ENCODE results near the gene XYLT2. TPM values are rescaled to one million over a fixed set of nuclear protein-coding genes. Genes with fewer than 3 reads are reported as not detected.

The XYLT2 gene
- total and polyA plus RNA-seq, 2 of the 8 experiments (the other 6 are each of a cell fraction or from before 2014, with no cell fraction given) = 28.0 to 29.9 TPM

DNA sequence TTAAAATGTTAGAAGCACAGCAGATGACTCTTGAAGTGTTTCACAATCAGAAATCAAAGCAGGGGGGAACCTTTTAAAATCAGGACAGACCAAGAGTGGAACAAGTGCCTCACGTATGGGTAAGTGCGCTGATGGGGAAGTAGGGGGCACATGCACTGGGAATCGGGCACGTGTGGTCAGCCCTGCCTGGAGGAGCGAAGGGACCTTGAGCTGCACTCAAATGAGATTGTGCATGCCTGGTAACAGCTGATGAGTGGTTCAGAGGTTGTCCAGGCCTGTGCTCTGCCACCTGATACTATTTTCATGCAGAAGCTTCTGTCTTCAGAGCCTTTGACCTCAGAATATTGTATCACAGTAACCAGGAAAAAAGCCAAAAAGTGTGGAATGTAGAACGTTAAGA, 13.7 kb upstream of the XYLT2 start:
- no peak overlapping the region for H2BK120ac ChIP-seq (replicated peaks; ENCODE audit: low read depth, low read length)
- no peaks in the 10 kb centered on the region for H3K36me3 ChIP-seq (ENCODE audit: control insufficient read depth in 2 of 4, insufficient read depth in 4 of 4, low read length in 3 of 4)
- H2BK20ac ChIP-seq (ENCODE audit: low read length) = 0 out of 2 replicates have a peak overlapping the region, but pooled peaks have one; percentile 23
- no peak overlapping the region for H4K5ac ChIP-seq (ENCODE audit: insufficient read length, low read depth, low read length)
- H3K9ac ChIP-seq (replicated peaks in 1 of 4; ENCODE audit: extremely low read depth in 1 of 4, low read depth in 3 of 4, low read length in 3 of 4) = no peak overlapping the region
- no peak overlapping the region for H3K56ac ChIP-seq (replicated peaks; ENCODE audit: insufficient read length, low read depth, low read length)
- no peak overlapping the region for H2BK15ac ChIP-seq (ENCODE audit: low read length)
- H2AFZ ChIP-seq (ENCODE audit: low read length) = no peak overlapping the region
- H4K8ac ChIP-seq (ENCODE audit: extremely low read depth, insufficient read depth, low read length) = no peak overlapping the region
- no peak overlapping the region for H2BK5ac ChIP-seq (ENCODE audit: low read depth, low read length)
- H2AK5ac ChIP-seq (ENCODE audit: low read depth, low read length) = no peak overlapping the region
- no peak overlapping the region for H3K4ac ChIP-seq (replicated peaks; ENCODE audit: insufficient read length, low read depth, low read length)
- 83% methylated on average over 6 of the region's 6 CpGs; no CpG with 5 or more reads in 1 of the 2 experiments for WGBS, 2 experiments (ENCODE audit: extremely low coverage in 1 of 2, insufficient coverage in 1 of 2, insufficient read length in 1 of 2, insufficient replicate concordance in 2 of 2, low coverage in 1 of 2, low lambda C conversion rate in 2 of 2, missing lambda C conversion rate in 1 of 2)
- no peak overlapping the region for H2BK12ac ChIP-seq (ENCODE audit: low read depth, low read length)
- no peaks in the 10 kb centered on the region for H3K23me2 ChIP-seq (ENCODE audit: low read depth, low read length)
- H3K27ac ChIP-seq (ENCODE audit: low read depth, low read length) = no peak overlapping the region
- DNase-seq (ENCODE audit: low read depth in 1 of 2, low spot score in 2 of 2) (no peak), FAIRE-seq (no peak)
- H3K23ac ChIP-seq (ENCODE audit: insufficient read length) = no peak overlapping the region
- H3K18ac ChIP-seq (ENCODE audit: extremely low read depth, low read length) = no peak overlapping the region
- no peak overlapping the region for H3K4me2 ChIP-seq (ENCODE audit: insufficient read depth in 1 of 2, low read depth in 2 of 2, low read length in 2 of 2)
- no peaks in the 10 kb centered on the region for H3K79me1 ChIP-seq (ENCODE audit: low read depth, low read length)
- H3K79me2 ChIP-seq (ENCODE audit: control insufficient read depth in 1 of 2, insufficient read depth in 2 of 2, low read length in 2 of 2) = no peaks in the 10 kb centered on the region
- no peaks in the 10 kb centered on the region for H3K27me3 ChIP-seq (replicated peaks in 1 of 4; ENCODE audit: control insufficient read depth in 3 of 4, extremely low read depth in 1 of 4, insufficient read depth in 3 of 4, low read length in 3 of 4)
- POLR2A ChIA-PET (ENCODE audit: partially characterized antibody) = no interaction called here
- no peaks in the 10 kb centered on the region for H4K20me1 ChIP-seq (replicated peaks in 1 of 2; ENCODE audit: control insufficient read depth in 1 of 2, insufficient read depth in 2 of 2, low read length in 2 of 2)
- H4K91ac ChIP-seq (replicated peaks; ENCODE audit: insufficient read length, low read length) = no peak overlapping the region
- no peak overlapping the region for H3K14ac ChIP-seq (ENCODE audit: insufficient read length)
- CTCF ChIA-PET (ENCODE audit: partially characterized antibody) = interaction anchor here (0.7 to 5.4 kb wide), 7 partner anchors 9 to 163 kb away, joined by 3 to 27 read pairs (median 6); partner anchors contain the start of gene COL1A1
- peaks cover 0 to 2% (median 0%) of the 10 kb centered on the region in 4 experiments; a peak in 1 of 7 replicates for H3K4me1 ChIP-seq (replicated peaks in 1 of 4; ENCODE audit: control insufficient read depth in 3 of 4, insufficient read depth in 4 of 4, low read length in 3 of 4)
- H3K4me3 ChIP-seq (ENCODE audit: extremely low read depth in 1 of 4, insufficient read depth in 2 of 4, low read depth in 3 of 4, low read length in 4 of 4) = no peak overlapping the region
- H3K9me3 ChIP-seq (ENCODE audit: insufficient read depth in 2 of 2, low read depth in 1 of 2, low read length in 1 of 2) = no peaks in the 10 kb centered on the region
- TF ChIP-seq, protein P1, sequence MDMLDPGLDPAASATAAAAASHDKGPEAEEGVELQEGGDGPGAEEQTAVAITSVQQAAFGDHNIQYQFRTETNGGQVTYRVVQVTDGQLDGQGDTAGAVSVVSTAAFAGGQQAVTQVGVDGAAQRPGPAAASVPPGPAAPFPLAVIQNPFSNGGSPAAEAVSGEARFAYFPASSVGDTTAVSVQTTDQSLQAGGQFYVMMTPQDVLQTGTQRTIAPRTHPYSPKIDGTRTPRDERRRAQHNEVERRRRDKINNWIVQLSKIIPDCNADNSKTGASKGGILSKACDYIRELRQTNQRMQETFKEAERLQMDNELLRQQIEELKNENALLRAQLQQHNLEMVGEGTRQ (IDR thresholded peaks at IDR 0.05; ENCODE audit: low read length) = no peak
- TF ChIP-seq SUZ12 (IDR thresholded peaks at IDR 0.05; ENCODE audit: low read length) = no peak
- TF ChIP-seq GTF2F1 (IDR thresholded peaks at IDR 0.05; ENCODE audit: borderline replicate concordance, low read depth, low read length) = no peak
- no peak for TF ChIP-seq BCL11A (IDR thresholded peaks at IDR 0.05; ENCODE audit: low read depth in 2 of 2, low read length in 2 of 2)
- no peak for TF ChIP-seq EP300 (IDR thresholded peaks at IDR 0.05; ENCODE audit: borderline replicate concordance in 1 of 2, low read depth in 2 of 2, low read length in 2 of 2)
- TF ChIP-seq, protein P2, sequence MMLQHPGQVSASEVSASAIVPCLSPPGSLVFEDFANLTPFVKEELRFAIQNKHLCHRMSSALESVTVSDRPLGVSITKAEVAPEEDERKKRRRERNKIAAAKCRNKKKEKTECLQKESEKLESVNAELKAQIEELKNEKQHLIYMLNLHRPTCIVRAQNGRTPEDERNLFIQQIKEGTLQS (IDR thresholded peaks at IDR 0.05; ENCODE audit: insufficient read depth, low read depth, low read length) = no peak
- TF ChIP-seq TAF1 (IDR thresholded peaks at IDR 0.05; ENCODE audit: low read depth, low read length) = no peak
- no peak for TF ChIP-seq EZH2 (IDR thresholded peaks at IDR 0.05; ENCODE audit: low read depth, low read length, severe bottlenecking)
- TF ChIP-seq SRF (IDR thresholded peaks at IDR 0.05; ENCODE audit: low read depth, low read length) = no peak
- no peak for TF ChIP-seq RNF2 (IDR thresholded peaks at IDR 0.05; ENCODE audit: borderline replicate concordance, low read depth, low read length, missing control alignments, poor library complexity, severe bottlenecking)
- no peak for TF ChIP-seq SIX5 (IDR thresholded peaks at IDR 0.05; ENCODE audit: low read depth, low read length)
